ENCODE data around the gene SEPTIN10.
"Not testable (repeated sequence)": the region's sequence is repeated elsewhere in the genome, so short reads cannot be mapped to it uniquely, and the experiment has no call there.

The SEPTIN10 gene

GRCh38 chr2:109629867-109630266 lies 16.1 kb upstream of the SEPTIN10 start:
- H3K4me3 ChIP-seq (replicated peaks; ENCODE audit: low read depth, low read length), result no peak overlapping the region
- no peak for TF ChIP-seq CTCF (IDR thresholded peaks at IDR 0.05; ENCODE audit: insufficient read depth, low read length, poor library complexity, severe bottlenecking)

GRCh38 chr2:109628321-109628720 lies 14.6 kb upstream of the SEPTIN10 start:
- not testable (repeated sequence) for H3K27me3 ChIP-seq (replicated peaks; ENCODE audit: control insufficient read depth, insufficient read depth, low read length); H3K4me3 ChIP-seq (replicated peaks; ENCODE audit: low read depth, low read length); H3K36me3 ChIP-seq (ENCODE audit: control insufficient read depth, insufficient read depth, low read length); DNase-seq (ENCODE audit: extremely low read depth, insufficient read length)

More at GRCh38 chr2:109629867-109630266, 16.1 kb upstream of the SEPTIN10 start:
- H3K36me3 ChIP-seq (ENCODE audit: control insufficient read depth, insufficient read depth, low read length), result no peaks in the 10 kb centered on the region
- no peaks in the 10 kb centered on the region for H3K27me3 ChIP-seq (replicated peaks; ENCODE audit: control insufficient read depth, insufficient read depth, low read length)
- DNase-seq (ENCODE audit: extremely low read depth, insufficient read length), result no peak

GRCh38 chr2:109624339-109624738 lies 10.6 kb upstream of the SEPTIN10 start:
- no peak for DNase-seq (ENCODE audit: extremely low read depth, insufficient read length)
- Histone ChIP-seq H3K36me3 (ENCODE audit: control insufficient read depth, insufficient read depth, low read length) (no peaks in the 10 kb centered on the region), H3K27me3 (replicated peaks; ENCODE audit: control insufficient read depth, insufficient read depth, low read length) (no peaks in the 10 kb centered on the region), H3K4me3 (replicated peaks; ENCODE audit: low read depth, low read length) (no peak overlapping the region)
- no peak for TF ChIP-seq CTCF (IDR thresholded peaks at IDR 0.05; ENCODE audit: insufficient read depth, low read length, poor library complexity, severe bottlenecking)

- Histone ChIP-seq H3K4me3 (replicated peaks; ENCODE audit: low read depth, low read length) (no peak overlapping the region), H3K36me3 (ENCODE audit: control insufficient read depth, insufficient read depth, low read length) (no peaks in the 10 kb centered on the region), H3K27me3 (replicated peaks; ENCODE audit: control insufficient read depth, insufficient read depth, low read length) (no peaks in the 10 kb centered on the region)
- DNase-seq (ENCODE audit: extremely low read depth, insufficient read length), result no peak
- TF ChIP-seq CTCF (IDR thresholded peaks at IDR 0.05; ENCODE audit: insufficient read depth, low read length, poor library complexity, severe bottlenecking), result no peak
Measured at GRCh38 chr2:109623923-109624322, 10.2 kb upstream of the SEPTIN10 start.

GRCh38 chr2:109623297-109623696 lies 9.5 kb upstream of the SEPTIN10 start:
- H3K27me3 ChIP-seq (replicated peaks; ENCODE audit: control insufficient read depth, insufficient read depth, low read length), result no peaks in the 10 kb centered on the region
- no peak for DNase-seq (ENCODE audit: extremely low read depth, insufficient read length)
- no peaks in the 10 kb centered on the region for H3K36me3 ChIP-seq (ENCODE audit: control insufficient read depth, insufficient read depth, low read length)
- no peak overlapping the region for H3K4me3 ChIP-seq (replicated peaks; ENCODE audit: low read depth, low read length)
- no peak for TF ChIP-seq CTCF (IDR thresholded peaks at IDR 0.05; ENCODE audit: insufficient read depth, low read length, poor library complexity, severe bottlenecking)

GRCh38 chr2:109619032-109619615 lies 5.4 kb upstream of the SEPTIN10 start:
- H3K4me3 ChIP-seq (replicated peaks; ENCODE audit: low read depth, low read length), result no peak overlapping the region
- no peaks in the 10 kb centered on the region for H3K36me3 ChIP-seq (ENCODE audit: control insufficient read depth, insufficient read depth, low read length)
- H3K27me3 ChIP-seq (replicated peaks; ENCODE audit: control insufficient read depth, insufficient read depth, low read length), result no peaks in the 10 kb centered on the region
- TF ChIP-seq CTCF (IDR thresholded peaks at IDR 0.05; ENCODE audit: insufficient read depth, low read length, poor library complexity, severe bottlenecking), result no peak
- DNase-seq (ENCODE audit: extremely low read depth, insufficient read length), result no peak

Measured in GM06990 (cell line).